Measurements from ENCODE around the gene STARD13.
A peak's percentile ranks its signal among the peaks of the same experiment; 100 is the strongest.
"Not testable (repeated sequence)": the region's sequence is repeated elsewhere in the genome, so short reads cannot be mapped to it uniquely, and the experiment has no call there.

Gene STARD13

DNA sequence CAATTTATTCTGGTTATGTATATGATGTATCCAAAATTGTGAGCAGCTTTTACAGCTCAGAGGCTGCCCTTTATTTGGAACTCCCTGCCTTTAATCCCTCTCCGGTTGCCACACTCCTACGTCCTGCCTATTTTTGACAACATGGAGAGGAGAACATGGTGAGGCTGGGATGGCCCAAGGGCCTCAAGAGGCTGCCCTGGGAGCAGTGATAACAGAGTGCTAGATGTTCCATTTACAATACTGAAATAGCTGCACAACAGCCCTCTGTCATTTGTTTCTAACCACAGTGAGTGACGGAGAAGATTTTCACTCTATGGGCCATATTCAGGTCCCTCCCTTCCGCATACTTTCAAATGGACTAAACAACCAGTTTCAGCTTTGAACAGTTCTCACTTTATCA, 33.4 kb downstream of the STARD13 start:
- DNase-seq, result no peak

DNA sequence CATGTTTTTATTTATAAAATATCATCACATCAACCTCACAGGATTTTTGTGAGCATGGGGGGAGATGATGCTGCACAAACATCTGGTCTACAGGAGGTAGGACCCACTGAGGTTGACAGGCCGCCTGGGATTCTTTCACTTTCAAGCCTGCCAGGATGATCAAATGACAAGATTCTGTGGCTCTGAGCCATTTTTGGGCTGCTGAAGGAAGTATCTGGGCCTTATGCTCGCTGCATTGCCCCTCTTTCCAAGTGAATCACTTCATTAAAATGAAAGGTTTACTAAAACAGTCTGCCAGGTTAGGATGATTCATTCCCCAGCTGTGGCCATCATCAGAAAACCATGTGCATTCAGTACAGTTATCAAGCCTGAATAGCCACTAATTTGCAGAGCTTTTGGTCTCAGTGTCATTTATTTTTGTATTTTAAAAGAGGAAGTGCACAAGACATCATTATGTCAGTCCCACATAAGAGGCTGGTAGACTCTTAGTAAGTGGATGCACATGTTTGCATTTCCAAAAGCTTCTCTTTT, 34.4 kb downstream of the STARD13 start:
- DNase-seq, result no peak

DNA sequence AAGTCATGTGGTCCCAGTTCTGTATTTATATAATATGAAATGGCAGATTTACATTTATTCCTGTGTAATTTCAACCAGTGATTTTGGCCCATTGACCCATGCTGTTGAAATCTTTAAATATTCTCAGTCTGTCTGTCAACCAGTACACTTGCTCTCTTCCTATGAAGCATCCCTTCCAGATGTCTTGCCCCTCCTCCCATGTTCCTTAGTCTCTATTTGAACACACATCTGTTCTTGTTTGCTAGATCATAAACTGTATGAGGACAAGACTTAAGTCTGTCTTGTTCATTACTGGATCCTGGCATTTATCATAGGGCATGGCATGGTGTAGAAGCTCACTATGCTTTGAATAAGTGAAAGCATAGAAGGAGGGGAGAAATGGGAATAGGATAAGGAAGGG, 34.9 kb downstream of the STARD13 start:
- no peak for DNase-seq

DNA sequence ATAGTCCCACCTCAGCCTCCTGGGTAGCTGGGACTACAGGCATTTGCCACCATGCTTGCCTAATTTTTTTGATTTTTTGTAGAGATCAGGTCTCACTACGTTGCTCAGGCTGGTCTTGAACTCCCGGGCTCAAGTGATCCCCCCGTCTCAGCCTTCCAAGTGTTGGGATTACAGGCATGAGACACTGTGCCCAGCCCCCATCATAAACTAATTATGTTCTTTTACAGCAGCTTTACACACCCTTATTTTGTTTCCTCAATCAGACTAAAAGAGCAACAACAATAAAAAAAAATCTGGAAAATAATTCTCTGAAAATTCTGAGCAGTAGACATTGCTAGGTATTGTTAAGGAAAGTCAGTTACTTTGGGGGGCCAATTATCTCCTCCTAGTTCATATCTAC, 35.7 kb downstream of the STARD13 start:
- DNase-seq, result no peak

DNA sequence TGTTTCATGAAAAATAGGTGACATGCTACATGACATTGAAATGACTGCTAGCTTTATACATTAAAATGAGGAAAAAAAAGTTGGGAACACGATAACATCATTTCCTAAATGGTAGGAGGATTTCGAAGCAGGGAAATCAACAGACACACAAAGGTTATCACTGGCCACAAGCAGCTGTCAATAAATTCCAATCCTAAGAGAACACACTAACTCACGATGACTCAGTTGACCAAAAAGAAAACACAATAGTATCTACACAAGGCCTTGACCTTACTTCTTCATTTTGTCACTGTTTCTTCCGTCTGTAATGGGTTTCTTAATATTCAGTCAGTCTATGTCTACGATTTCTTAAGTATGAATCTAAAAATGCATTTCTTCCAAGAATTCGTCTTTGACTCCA, 36.5 kb downstream of the STARD13 start:
- DNase-seq, result no peak

DNA sequence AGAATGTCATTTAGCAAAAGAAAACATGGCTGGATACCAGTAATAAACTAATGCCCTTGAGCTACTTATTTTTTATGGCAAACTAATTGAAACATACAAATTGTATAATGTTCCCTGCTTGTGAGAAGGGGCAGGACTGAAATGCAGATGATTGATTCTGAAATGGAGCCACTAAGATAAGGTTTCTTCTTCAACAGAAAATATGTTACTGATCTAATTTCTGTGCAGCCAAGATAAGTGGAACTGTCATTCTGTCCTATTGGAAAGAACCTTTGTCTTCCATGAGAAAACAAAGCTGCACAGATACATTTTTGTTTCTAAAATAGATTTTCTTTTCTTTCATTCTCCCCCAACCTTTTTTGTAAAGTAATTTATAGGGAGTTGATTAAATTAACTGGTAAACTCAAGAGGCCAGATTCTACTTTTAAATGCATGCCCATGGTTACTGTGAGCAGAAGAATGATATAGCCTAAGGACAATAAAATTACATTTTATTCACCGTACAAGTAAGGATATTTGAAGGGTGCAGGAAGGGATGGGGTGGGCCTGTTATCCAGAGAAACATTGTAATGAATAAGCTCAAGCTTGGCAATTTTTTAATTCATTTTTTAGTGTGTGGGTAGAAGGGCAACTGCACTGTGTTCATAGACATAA, 39.9 kb downstream of the STARD13 start:
- no peak for DNase-seq

DNA sequence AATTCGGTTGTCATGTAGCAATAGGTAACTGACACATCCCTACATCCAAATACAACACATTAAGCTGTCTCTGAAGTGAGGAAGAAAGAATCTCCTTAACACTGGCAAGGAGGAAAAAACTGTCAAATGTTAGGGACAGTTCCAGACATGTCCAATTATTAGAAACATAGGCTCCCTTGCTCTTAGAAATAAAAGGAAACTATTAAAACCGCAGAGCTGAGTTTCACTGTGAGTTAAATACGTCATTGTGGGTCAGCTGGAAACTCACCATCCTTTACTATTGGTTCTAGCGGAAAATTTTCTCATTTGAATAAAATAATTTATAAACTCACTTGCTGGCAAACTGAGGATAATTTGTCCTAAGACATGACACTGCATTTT, 40.7 kb downstream of the STARD13 start:
- DNase-seq, result no peak

DNA sequence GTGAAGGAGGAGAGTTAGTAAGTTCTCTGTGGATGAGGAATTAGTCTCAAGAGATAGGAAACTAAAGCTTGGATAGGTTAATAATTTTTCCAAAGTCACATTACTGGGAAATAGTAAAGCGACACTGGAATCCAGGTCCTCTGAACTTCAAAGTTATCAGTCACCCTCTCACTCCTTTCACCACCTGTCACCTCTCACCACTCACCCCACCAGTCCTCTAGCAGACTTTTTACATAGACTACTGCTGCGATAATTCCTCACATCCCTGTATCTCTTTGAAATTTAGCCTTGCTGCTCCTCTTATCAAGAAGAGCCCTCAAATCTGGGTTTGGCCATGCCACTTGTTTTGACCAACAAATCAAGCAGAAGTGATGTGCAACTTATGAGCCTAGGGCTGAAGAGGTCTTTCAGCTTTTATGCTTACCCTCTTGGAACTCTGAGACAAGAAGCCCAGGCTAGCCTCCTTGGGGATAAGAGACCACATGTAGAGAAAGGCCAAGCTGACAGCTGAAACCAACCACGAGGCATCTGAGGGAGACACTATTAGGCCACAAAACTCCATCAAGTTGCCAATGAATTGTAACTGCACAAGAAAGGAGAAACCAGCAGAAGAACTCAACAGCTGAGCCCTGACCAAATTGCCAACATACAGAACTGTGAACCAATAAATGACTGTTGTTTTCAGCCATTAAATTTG, 41.2 kb downstream of the STARD13 start:
- DNase-seq, result no peak

DNA sequence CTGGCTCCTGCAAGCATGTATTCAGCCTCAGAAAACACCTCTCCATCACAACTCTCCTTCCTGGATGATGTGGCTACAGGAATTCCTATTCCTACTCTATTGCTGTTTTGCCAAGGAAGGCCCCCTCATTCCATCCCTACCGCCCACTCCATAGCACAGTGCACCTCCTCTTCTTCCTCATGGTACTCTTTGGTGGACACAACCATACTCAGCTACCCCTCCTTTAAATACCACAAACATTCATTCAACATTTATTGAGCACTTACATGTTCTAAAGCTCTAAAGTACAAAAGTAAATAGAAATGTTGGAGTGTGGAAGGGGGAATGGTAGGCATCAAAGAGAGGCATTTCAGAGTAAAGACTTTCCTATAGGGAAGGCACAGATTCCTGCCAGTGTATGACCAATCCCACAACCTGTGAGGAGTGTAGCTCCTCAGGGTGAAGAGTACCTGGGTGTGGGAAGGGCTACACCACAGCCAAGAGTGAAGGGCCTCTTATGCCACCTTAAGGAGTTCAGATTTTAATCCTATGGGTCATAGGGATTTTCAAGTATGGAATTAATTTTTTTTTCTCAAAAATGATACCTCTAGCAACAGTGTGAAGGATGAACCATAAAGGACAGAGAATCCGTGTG, 42.5 kb downstream of the STARD13 start:
- DNase-seq, result no peak

DNA sequence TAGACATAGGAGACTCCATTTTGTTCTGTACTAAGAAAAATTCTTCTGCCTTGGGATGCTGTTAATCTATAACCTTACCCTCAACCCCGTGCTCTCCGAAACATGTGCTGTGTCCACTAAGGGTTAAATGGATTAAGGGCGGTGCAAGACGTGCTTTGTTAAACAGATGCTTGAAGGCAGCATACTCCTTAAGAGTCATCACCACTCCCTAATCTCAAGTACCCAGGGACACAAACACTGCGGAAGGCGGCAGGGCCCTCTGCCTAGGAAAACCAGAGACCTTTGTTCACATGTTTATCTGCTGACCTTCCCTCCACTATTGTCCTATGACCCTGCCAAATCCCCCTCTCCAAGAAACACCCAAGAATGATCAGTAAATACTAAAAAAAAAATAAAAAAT, 43.2 kb downstream of the STARD13 start:
- not testable (repeated sequence) for DNase-seq

DNA sequence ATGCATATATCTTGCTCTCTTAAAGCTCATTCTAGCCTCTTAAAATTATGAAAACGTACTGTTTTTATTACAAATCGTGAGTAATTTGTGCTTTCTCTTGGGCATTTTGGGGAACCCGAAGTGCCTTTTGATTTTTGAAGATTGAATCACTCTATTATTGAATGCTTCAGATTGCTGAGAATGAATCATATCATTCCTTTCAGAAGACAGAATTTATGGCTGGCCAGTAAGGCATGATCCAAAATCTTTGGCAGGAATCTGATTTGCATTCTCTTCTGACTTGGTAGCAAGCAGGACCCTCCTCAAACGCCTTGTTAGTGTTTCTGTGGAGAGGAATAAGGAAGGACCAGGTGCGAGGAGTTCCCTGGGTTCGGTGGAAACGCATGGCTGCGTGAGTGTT, 49.5 kb downstream of the STARD13 start:
- DNase-seq, result no peak

DNA sequence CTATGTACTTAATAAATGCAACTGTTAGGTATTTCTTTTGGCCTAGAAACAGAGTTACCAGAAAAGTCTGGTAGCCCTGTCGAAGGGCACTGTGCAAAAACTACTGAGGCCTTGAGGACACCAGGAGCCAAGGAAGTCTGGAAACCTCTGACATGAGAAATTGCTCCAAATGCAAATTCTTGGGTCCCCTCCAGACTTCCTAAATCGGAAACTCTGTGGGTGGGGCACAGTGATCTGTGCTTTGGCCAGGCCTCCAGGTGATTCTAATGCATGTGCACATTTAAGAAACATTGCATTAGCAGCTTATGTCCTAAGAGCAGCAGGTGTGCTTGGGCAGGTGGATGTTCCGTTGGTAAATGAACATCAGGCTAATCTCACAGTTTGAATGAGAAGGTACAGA, 50.0 kb downstream of the STARD13 start:
- DNase-seq, result no peak

DNA sequence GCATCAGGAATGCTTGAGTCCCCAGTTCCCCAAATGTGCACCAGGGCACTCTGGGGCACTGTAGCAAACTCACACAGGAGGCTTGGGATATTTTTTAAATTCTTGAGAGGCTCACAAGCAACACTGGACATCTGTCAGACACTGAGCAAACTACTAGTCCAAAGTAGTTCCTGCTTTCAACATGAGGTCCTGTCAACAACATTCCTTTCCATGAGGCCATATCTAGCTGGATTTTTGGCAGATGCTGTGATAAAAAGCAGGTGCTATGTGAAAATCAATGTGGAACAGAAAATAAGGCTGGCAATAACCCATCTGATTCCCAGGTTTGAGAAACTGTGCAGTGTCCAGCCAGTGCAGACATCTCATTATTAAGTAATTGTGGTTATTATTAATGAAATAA, 50.5 kb downstream of the STARD13 start:
- no peak for DNase-seq

DNA sequence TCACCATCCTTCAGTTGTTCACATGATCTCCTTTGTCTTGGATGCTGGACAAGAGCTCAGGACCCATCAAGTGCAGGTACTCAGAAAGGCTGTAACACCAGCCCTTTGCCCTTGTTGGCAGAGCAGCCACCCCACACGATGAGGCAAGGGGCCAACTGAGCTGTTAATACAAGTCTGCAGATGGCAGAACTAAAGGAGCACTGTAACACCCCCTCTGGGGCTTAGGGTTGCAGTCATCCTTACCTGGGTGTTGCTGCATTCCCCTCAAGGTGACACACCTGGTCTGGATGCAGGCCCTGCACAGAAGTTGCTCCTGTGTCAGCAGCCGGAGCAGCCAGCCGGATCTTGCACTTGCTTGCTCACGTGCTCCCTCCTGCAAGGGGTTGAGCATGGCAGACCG, 52.0 kb downstream of the STARD13 start:
- no peak for DNase-seq

DNA sequence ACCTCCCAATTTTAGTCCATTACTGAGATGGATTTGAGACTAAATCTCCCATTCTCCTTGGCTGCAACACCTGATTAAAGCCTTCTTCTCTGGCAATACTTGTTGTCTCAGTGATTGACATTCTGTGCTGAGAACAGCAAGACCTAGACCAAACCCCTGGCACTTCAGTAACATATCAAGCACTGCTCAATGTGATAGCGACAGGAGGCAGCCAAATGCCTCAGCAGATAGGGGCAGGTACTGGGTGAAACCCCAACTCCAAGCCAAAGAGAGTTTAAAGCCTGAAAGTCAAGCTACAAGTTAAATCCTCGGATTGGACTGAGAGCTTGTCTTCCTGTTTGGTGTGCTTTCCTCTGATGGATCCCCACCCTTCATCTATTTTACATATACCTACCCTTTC, 52.7 kb downstream of the STARD13 start:
- no peak for DNase-seq

DNA sequence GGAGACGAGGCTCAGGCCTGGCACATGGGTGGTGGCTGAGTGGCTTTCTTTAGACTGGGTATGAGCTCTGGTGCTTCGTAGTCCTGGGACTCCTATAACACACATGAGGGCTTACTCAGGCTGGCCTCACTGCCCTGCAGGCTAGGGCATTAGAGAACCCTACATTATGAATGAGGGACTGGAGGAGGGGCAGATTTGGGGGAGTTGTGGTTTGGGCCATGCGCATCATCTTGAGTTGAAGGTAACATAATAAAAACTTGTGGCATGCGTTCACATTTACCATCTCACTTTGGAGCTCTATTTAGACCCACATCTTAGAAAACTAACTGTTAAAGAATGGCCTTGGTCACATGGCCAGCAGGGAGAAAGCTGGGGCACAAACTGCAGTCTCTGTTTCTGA, 54.2 kb downstream of the STARD13 start:
- no peak for DNase-seq

DNA sequence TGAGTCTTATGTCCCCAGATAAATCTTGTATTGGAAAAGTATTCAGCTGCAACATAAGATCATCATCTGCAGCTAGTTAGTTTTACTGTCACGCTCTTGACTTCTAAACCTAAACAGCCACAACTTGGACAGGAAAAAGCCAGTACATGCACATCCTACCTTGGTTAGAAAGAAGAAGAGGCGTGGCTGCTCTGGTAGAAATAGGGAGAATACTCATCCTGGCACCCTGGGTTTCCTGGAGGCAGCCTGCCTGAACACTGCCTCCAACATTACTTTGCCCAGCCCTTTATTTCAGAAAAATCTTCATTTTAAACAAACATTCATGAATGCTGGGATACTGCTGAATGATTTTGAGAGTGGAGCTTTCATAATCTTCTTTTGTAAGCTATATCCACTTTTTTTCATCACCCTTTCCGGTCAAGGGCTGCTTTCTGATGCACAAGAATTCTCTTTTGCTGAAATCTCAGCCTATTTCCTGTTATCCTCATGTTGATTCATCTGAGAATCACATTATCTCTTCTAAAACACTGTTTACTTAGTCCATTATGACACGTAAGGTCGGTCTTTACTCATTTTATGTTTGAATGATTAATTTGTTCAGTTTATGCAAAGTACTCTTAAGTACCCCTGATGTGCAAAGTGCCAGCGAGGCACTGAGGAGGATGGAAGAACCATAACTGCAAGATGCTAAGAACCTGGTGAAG, 55.2 kb downstream of the STARD13 start:
- DNase-seq, result no peak

DNA sequence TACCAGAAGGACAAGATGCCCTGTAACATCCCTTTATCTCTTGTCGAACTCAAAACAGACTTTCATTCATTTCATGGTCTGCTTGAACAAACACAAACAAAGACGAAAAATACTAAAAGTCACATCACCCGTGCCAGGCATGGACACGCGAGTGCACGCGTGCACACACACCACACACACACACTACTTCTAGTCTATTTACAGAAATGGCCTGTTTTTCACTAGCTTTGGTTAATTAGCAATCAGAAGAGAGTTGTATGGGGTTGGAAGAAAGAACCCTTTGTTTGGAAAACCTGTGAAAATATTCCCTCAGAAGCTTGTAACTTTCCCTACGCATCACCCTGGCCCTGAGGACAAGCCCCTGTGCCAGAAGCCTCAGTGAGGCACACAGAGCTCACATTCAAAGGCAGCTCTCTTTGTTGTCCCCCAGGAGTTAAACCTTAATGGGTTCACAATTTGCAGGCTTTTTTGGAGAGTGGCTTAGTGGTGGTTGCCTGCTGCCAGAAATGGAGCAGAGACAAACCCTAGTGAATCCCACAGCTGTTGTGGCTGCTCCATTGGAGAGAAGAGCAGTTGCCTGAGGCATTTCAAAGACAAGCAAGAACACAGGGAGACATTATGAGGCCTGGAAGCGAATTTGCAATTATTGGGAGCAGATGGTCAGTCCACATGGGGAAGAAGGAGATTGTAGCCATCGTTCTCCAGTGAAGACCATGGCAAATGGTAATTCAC, 55.9 kb downstream of the STARD13 start:
- no peak for DNase-seq

DNA sequence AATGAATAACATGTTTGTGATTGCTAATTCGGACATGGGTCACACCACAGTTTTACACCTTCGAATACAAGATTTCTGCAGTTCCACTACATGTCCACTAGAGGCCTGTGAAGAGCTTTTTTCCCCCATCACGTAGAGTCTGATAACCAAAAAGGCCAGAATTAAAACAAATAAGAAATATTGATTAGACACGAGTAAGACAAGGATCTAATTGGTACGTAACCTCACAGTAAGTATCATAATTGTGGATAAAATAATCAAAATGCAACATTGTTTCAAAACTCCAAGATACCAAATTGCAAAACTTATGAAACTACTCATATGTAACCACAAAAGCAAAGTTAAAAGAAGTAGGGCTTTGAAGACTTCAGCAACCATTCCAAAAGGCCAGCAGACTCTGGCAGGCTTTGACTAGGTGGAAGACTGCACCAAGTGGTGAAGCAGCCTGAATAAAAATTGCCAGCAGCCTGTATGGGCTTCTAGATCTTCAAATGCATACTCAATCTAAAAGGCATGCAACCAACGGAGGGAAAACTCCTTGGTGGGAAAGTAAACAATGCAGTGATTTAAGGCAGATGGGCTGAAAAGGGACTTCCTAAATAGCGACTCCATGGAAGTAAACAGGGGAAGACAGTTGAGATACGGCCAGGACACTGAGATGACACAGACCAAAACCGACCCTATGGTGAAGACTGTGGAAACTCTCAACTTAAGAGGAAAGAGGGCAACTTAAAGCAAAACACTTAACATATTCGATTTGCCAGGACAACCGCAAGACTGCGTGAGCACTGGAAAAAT, 56.7 kb downstream of the STARD13 start:
- peak; percentile 11 for DNase-seq

DNA sequence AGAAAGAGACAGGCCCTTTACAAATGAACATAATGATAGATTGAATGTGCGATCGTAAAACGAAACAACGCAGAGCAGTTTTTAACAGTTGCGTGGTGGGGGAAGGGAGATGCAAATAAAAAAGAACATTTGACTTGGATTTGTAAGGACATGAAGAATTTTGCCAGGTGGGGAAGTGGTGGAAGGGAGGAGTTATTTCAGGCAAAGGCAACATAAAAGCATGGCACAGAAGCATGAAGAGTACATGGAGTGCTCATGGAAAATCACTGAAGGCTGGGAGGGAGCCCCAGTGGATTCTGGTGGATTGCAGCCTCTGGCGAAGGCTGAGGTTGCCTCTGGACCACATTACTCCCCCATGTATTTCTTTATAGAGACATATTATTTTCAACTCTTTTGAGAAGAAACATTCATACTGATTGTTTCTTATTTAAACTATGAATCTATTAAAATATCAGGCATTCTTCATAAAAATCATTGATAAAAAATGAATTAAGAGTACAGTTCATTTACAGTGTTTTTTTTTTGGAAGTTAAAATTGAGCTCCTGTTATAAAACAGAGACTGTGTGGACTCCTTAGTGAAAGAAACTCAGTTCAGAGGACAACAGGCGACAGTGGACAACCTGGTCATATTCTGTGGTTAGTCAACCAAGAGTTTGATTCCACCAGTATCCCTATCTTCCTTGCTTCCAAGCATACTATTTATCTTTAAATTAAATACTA, 57.5 kb downstream of the STARD13 start:
- no peak for DNase-seq

DNA sequence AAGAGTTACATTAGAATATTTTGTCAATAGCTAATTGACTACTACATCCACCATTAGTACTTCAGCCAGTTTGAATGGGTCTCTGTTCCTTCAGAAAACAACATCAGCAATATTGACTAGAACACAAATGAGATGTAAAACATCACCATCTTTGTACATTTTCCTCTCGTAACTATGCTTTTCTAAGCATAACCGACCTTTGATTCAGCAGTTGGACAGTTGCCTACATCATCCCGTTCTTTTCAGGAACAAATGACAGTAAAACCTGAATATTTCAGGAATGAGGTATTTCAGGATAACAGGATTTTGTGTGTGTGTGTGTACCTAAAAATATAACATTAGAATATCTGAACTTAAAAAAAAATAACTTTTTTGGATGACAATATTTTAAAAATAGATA, 60.9 kb downstream of the STARD13 start:
- DNase-seq, result no peak

Data from COR-L47 (cell line).